ENCODE results near the gene WDR75.

DNA sequence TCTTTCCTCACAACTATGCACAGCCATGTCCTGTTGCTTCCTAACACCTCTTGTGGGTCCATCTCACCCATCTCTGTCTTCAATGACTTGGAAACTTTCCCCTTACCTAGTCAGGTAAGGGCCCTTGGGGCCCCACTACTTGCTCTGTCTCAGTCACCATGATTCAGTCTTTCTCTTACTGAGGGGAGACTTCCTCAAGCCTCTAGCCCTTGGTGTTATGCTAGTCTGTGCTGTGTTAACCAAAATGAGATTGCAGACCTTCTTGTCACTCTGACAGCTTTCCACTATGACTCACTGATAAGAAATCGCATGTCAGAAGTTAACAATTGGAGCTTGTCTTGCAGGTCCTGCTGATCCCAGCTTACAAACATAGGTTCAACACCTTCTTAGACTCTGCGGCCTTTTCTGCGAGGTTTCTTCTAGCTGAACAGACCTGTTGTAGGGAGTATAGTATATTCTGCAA is 65.3 kb downstream of the WDR75 start:
- TF ChIP-seq CTCF (IDR thresholded peaks at IDR 0.05) (no peak), POLR2A (IDR thresholded peaks at IDR 0.05) (no peak)

Data from adrenal gland (tissue), 5 donors.